GM18517 (cell line): Measurements from ENCODE around the gene PLAGL2.
"Not testable (repeated sequence)": the region's sequence is repeated elsewhere in the genome, so short reads cannot be mapped to it uniquely, and the experiment has no call there.

Source experiments
- ATAC-seq: cut with Tn5 transposase; IDR thresholded peaks from one replicate; pipeline ENCODE4 v1.9.1; 2021; ENCODE audit warnings: mild to moderate bottlenecking, moderate library complexity; ENCODE audit not compliant: unreplicated experiment

Gene PLAGL2

DNA sequence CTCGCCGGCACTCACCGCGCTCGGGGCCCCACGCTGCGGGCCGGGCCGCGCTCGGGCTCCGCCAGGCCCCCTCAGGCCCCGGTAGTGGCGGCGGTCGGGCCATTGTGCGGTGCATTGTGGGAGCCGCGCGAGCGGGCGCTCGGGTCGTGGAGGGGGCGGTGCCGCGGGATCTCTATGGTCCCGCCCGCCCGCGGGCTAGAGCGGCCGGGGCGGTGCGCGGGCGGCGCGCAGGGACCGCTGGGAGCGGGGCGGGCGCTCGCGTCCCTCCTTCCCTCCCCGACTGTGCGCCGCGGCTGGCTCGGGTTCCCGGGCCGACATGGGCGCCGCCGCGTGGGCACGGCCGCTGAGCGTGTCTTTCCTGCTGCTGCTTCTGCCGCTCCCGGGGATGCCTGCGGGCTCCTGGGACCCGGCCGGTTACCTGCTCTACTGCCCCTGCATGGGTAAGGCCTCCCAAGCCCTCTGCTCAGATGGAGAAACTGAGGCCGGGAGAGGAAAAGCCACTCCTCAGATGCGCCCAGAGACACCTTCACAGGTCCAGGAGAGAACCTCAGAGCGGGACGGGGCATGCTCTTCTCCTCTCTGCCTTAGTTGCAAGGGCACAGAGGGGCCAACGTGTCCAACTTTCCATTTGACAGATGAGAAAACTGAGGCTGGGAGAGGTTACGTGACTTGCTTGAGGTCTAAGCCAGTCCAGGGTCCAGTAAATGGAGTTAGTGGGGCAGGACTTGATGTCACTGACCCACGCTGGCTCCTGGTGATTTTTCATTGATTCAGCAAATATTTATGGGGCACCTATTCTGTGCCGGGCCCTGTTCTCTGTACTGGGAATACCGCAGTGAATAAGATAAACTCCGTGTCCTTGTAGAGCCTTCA is at the start of gene PLAGL2, which contains the start of gene POFUT1:
Gene PLAGL2 (minus strand): TSS at position 118 of the 873 bp plus-strand sequence. CDS start 5,565 bp downstream, outside the sequence.
Gene POFUT1 (plus strand): TSS at position 255 of the 873 bp plus-strand sequence. CDS start 62 bp downstream, at position 317.
- peak; percentile 71 for ATAC-seq

- ATAC-seq: no peak
Measured at GRCh38 chr20:32252189-32252588, 44.6 kb upstream of the PLAGL2 start.

DNA sequence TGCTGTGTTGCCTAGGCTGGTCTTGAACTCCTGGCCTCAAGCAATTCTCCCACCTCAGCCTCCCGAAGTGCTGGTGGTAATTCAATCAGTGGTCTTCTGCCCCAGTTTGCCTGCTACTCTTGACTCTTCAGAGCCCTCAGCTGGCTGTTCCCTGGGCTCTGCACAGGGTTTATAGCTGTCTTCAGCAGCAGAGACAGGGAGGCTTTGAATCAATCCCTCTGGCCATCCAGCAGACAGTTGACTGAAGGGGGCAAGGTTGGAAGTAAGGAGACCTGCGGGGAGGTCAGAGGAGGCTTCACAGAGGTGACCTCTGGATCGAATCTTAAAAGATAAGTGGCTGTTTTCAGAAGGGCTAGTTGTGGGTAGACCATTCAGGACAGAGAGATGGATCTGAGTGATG is 43.9 kb upstream of the PLAGL2 start:
- ATAC-seq: no peak

GRCh38 chr20:32249030-32249738 is 41.6 kb upstream of the PLAGL2 start:
- ATAC-seq: no peak

GRCh38 chr20:32248043-32248442 is 40.5 kb upstream of the PLAGL2 start:
- no peak for ATAC-seq

DNA sequence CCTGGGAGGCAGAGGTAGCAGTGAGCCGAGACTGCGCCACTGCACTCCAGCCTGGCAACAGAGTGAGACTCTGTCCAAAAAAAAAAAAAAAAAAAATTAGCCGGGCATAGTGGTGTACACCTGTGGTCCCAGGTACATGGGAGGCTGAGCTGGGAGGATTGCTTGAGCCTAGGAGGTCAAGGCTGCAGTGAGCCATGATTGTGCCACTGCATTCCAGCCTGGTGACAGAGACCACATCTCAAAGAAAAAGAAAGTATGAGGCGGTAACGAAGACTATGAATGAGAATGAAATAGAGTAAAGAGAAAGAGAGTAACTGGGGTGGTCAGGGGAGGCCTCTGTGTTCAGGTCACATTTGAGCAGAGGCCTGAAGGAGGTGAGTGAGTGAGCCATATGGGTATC is 38.7 kb upstream of the PLAGL2 start:
- not testable (repeated sequence) for ATAC-seq

DNA sequence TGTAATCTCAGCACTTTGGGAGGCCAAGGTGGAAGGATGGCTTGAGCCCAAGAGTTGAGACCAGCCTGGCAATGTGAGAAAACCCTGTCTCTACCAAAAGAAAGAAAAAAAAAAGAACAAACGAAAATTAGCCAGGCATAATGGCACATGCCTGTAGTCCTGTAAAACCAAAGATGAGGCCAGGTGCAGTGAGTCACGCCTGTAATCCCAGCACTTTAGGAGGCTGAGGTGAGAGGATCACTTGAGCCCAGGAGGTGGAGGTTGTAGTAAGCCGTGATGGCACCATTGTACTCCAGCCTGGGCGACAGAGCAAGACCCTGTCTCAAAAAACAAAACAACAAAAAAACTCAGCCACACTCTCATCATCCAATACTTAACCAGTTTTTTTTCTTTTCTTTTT is 37.4 kb upstream of the PLAGL2 start:
- ATAC-seq: no peak

- ATAC-seq: no peak
Measured at GRCh38 chr20:32244150-32244823, 36.7 kb upstream of the PLAGL2 start.

GRCh38 chr20:32241807-32242206 is 34.3 kb upstream of the PLAGL2 start:
- no peak for ATAC-seq

- no peak for ATAC-seq
Measured at GRCh38 chr20:32240205-32240604, 32.7 kb upstream of the PLAGL2 start.

DNA sequence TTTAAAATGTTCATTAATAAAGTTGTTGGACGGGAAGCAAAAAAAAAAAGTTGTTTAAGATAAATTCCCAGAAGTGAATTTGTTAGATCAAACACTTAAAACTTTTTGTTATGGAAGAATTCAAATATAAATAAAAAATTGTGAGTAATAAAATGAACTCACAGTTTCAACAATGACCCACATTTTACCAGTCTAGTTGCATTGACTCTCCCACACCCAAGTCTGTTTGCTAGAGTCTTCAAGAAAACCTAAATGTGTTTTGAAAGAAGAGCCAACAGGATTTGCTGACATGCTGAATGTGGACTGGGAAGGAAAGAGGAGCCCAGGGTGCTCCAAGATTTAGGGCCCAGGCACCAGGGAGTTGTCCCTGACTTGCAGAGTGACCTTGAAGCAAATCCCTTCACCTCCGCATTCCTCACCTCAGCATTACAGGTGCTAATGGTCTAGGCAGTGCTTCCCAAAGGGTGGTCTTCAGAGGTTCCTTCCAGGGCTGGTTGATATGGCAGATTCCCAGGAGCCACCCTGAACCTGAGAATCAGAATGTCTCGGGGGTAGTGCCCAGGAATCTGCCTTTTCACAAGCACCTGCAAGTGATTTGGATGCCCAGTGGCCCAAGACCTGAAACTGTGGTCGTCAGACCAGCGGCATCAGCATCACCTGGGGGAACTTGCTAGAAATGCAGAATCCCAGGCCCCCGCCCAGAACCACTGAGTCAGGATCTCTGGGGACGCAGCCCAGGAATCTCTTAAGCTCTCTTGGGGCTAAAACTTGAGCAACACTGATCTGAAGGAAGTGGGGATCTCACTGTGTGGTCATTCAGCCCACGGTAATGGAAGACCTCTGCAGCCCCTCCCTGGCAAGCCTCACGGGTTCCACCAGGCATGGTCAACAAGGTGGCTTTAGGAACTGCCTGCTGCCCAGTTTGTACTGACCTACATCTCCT is 31.2 kb upstream of the PLAGL2 start:
- ATAC-seq: no peak

GRCh38 chr20:32237419-32237818 is 29.9 kb upstream of the PLAGL2 start:
- no peak for ATAC-seq

DNA sequence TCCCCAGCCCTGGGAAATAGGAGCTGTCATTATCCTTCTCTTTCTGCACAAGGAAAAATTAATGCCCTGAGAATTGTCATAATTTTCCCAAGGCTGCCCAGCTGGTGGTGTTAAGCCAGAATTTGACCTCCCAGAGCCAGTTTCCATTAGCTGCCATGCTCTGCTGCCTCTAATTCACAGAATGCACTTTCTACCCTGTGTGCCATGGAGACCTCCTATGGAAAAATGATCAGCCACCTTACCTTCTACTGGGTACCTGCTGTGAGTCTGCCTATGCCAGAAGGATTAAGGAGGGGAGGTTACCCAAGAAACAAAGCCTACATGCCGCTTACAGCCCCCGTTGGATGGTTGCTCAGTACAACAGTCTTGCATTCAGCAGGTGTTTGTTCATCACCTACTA is 29.3 kb upstream of the PLAGL2 start:
- no peak for ATAC-seq

DNA sequence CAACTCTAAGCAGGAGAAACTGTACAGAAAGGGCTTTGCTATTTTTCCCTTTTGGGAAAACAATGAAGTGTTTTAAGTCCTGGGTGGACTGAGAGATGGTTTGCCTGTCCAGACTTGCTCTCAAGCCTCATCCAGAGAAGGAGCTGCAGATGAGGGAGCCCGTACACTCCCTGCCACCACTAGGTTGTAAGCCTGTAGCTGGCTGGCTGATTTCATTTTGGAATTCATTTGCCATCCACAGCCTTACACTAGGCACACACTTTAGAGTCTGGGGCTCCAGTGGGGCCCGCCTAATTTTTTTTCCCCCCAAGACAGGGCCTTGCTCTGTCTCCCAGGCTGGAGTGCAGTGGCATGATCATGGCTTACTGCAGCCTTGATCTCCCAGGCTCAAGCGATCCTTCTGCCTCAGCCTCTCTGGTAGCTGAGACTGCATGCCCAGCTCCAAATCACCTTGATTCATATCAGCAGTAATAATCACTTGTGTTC is 28.5 kb upstream of the PLAGL2 start:
- ATAC-seq: no peak

GRCh38 chr20:32235331-32236047 is 27.9 kb upstream of the PLAGL2 start:
- no peak for ATAC-seq

- ATAC-seq: no peak
Measured at GRCh38 chr20:32234135-32234808, 26.7 kb upstream of the PLAGL2 start.

DNA sequence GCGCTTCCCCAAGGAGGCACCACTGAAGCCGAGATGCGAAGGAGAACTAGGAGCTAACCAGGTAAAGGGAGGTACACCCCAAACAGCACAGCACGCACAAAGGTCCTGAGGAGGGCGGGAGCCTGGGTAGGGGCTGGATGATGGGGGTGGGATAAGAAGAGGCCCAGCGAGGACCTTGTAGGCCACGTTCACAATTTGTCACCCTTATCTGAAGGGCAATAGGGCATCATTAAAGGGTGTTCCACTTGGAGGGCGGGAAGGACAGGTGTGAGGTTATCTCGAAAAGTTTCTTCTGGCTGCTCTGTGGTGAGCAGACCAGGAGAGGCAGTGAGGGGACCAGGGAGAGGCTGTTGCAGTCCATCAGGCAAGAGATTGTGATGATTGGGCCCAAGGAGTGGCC is 25.7 kb upstream of the PLAGL2 start:
- ATAC-seq: no peak

DNA sequence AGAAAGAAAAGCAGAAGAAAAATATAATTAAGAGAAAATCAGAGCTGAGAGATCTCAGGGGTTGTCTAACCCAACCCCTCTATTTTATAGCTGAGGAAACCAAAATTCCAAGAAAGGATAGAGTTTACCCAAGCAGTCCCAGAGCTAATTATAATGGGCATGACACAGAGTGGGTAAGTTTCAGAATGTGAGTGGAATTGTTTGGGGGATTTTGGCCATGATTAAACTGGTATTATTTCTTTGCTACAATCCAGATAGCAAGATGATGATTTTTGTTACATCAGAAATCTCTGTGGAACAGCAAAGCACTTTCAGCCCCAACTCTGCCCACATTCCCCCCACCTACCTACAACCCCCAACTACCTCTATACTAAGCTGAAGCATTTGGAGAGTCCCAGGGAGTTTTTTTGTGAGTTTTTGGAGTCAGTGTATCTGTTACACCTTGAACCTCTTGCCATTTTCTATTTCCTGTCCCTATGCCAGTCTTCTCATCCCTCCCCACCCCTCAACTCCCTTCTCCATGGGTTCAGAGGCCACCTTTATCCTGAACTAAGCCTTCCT is 24.9 kb upstream of the PLAGL2 start:
- no peak for ATAC-seq

DNA sequence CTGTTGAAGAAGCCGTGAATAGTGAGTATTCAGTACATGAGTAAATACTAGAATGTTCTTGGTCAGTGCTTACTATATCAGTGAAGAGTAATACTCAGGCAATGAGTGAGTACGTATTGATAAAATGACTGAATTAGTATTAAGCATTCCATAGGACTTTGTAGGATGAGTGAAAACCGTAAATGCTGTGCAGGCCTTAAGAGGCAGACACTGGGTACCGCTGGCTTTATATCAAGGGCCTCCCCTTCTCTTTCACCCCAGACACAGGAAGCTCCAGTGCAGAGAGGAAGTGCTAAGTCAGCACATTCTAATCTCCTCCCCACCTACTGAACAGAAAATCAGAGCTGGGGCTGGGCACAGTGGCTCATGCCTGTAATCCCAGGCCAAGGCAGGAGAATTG is 24.3 kb upstream of the PLAGL2 start:
- no peak for ATAC-seq
